Gastrocnemius medialis (tissue), 4 donors: Measurements from ENCODE around the gene PLB1. TPM values are rescaled to one million over a fixed set of nuclear protein-coding genes. Genes with fewer than 3 reads are reported as not detected.

Source experiments
- ATAC-seq, 2 donors: fragments of 150-250 bp; one replicate each; pipeline ENCODE4 v1.9.1; 2016
- DNase-seq, 2 donors: peaks; one replicate each; pipeline ENCODE4 v3.0.0-alpha.2; 2019
- H3K27ac ChIP-seq, 4 donors: fragments of 200-600 bp; sonication (generic); 1 replicate in 1 of 4; 2 replicates in 3 of 4; pipeline ENCODE4 v1.5.1; 2016 to 2018; ENCODE audit warnings: mild to moderate bottlenecking in 2 of 4, moderate library complexity in 1 of 4
- H3K27me3 ChIP-seq, 3 donors: fragments of 200-600 bp; sonication (generic) in 2 of 3; 1 replicate in 1 of 3; 2 replicates in 2 of 3; pipeline versions ENCODE4 v1.5.1 to v1.6.0; 2016 to 2019; ENCODE audit warnings: mild to moderate bottlenecking in 1 of 3, moderate library complexity in 1 of 3
- H3K36me3 ChIP-seq, 2 donors: fragments of 200-600 bp; sonication (generic) in 1 of 2; one replicate each; pipeline ENCODE4 v1.5.1; 2017 to 2018
- H3K4me1 ChIP-seq, 2 donors: fragments of 200-600 bp; sonication (generic) in 1 of 2; one replicate each; pipeline ENCODE4 v1.5.1; 2016 to 2017; ENCODE audit warnings: mild to moderate bottlenecking in 2 of 2
- H3K4me3 ChIP-seq, 4 donors: fragments of 200-600 bp; sonication (generic) in 3 of 4; 1 replicate in 1 of 4; 2 replicates in 3 of 4; pipeline ENCODE4 v1.5.1; 2016 to 2019; ENCODE audit warnings: mild to moderate bottlenecking in 2 of 4
- H3K9me3 ChIP-seq, 3 donors: fragments of 200-600 bp; sonication (generic) in 2 of 3; 1 replicate in 1 of 3; 2 replicates in 2 of 3; pipeline ENCODE4 v1.5.1; 2016 to 2019
- CTCF ChIP-seq, 5 experiments: fragments of 450-650 bp in 3 of 5; fragments of 200-600 bp in 2 of 5; sonication (generic) in 2 of 5; IDR thresholded peaks in 4 of 5; conservative IDR thresholded peaks in 1 of 5; 1 replicate in 4 of 5; 2 replicates in 1 of 5; pipeline ENCODE4 v1.5.1; 2016 to 2019; ENCODE audit warnings: antibody characterized with exemption in 5 of 5, mild to moderate bottlenecking in 3 of 5, moderate library complexity in 3 of 5
- POLR2A ChIP-seq, 2 donors: fragments of 450-650 bp; IDR thresholded peaks; one replicate each; pipeline ENCODE4 v1.6.1; 2017; ENCODE audit warnings: antibody characterized with exemption in 2 of 2, mild to moderate bottlenecking in 2 of 2, moderate library complexity in 2 of 2
- in situ Hi-C, 4 donors: fragments of 200-750 bp; cut with MboI; loops; one replicate each; pipeline versions ENCODE4 v1.15.0 to v1.8.0; 2017; ENCODE audit warnings: low sequenced_read_pairs in 4 of 4
- intact Hi-C: fragments of 100-400 bp; cut with DNase I; formaldehyde crosslinking; loops from one replicate; pipeline ENCODE4 v1.15.1; 2023; ENCODE audit warnings: low total_unique reads
- total RNA-seq, 4 donors: library from RNA; depleted of rRNA; stranded (reverse); fragments of >200 nt; gene quantifications; one replicate each; pipeline versions ENCODE4 v1.1.0 to v1.2.3, GENCODE V29; 2016

The PLB1 gene
- total RNA-seq, 4 donors from 2014 or later: 1.2 to 4.3 (median 2.8) TPM

- intact Hi-C loops: no loop called here
- H3K27ac ChIP-seq: no peak overlapping the region
- no peaks in the 10 kb centered on the region for H3K9me3 ChIP-seq
- no peak for TF ChIP-seq CTCF (IDR thresholded peaks at IDR 0.05 in 4 of 5, conservative IDR thresholded peaks at IDR 0.05 in 1 of 5)
- no peak for TF ChIP-seq POLR2A (IDR thresholded peaks at IDR 0.05)
- H3K4me3 ChIP-seq: no peak overlapping the region
- H3K4me1 ChIP-seq: peaks cover 17 to 19% of the 10 kb centered on the region in 2 donors
- DNase-seq (no peak), ATAC-seq (no peak)
- H3K36me3 ChIP-seq: no peaks in the 10 kb centered on the region
- no peaks in the 10 kb centered on the region for H3K27me3 ChIP-seq
- in situ Hi-C loops: no loop called here
Measured at GRCh38 chr2:28523902-28524301, 28.0 kb downstream of the PLB1 start.

- no peaks in the 10 kb centered on the region for H3K27me3 ChIP-seq
- in situ Hi-C loops: no loop called here
- intact Hi-C loops: no loop called here
- no peaks in the 10 kb centered on the region for H3K36me3 ChIP-seq
- H3K4me1 ChIP-seq: peaks cover 17 to 19% of the 10 kb centered on the region in 2 donors
- H3K27ac ChIP-seq: no peak overlapping the region
- no peak for DNase-seq
- no peak for ATAC-seq
- no peaks in the 10 kb centered on the region for H3K9me3 ChIP-seq
- no peak overlapping the region for H3K4me3 ChIP-seq
- no peak for TF ChIP-seq POLR2A (IDR thresholded peaks at IDR 0.05)
- no peak for TF ChIP-seq CTCF (IDR thresholded peaks at IDR 0.05 in 4 of 5, conservative IDR thresholded peaks at IDR 0.05 in 1 of 5)
Measured at GRCh38 chr2:28525481-28525880, 29.6 kb downstream of the PLB1 start.

- peak overlapping the region in 2 of 4 donors; percentile 90 to 95 for H3K27ac ChIP-seq
- TF ChIP-seq POLR2A (IDR thresholded peaks at IDR 0.05): no peak
- TF ChIP-seq CTCF (IDR thresholded peaks at IDR 0.05 in 4 of 5, conservative IDR thresholded peaks at IDR 0.05 in 1 of 5): no peak
- DNase-seq: no peak
- H3K9me3 ChIP-seq: no peaks in the 10 kb centered on the region
- peaks cover 17 to 19% of the 10 kb centered on the region in 2 donors for H3K4me1 ChIP-seq
- no peak overlapping the region for H3K4me3 ChIP-seq
- H3K27me3 ChIP-seq: no peaks in the 10 kb centered on the region
- intact Hi-C loops (no loop called here), in situ Hi-C loops (no loop called here)
- H3K36me3 ChIP-seq: no peaks in the 10 kb centered on the region
- ATAC-seq: no peak
Measured at GRCh38 chr2:28526527-28527132, 30.8 kb downstream of the PLB1 start.

DNA sequence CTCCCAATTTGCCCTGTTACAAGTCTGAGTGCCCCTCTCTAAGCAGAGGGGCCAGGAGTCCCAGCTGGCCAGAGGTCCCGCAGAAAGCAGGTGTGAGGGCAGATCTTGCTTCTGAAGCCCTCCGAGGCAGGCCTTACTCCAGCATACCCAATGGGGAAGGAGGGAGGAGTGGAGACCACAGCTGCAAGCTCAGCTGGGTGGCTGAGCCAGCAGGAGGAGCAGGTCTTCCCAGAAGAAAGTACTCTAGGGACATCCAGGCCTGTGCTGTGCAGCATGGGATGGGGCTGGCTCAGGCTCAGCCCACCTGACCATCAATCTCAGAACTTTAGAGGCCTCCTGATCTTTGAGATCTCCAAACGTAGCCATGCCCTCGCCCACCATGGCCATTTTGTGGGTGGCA, 31.3 kb downstream of the PLB1 start:
- Histone ChIP-seq H3K27me3 (no peaks in the 10 kb centered on the region), H3K36me3 (no peaks in the 10 kb centered on the region), H3K4me1 (peaks cover 17 to 19% of the 10 kb centered on the region in 2 donors), H3K4me3 (no peak overlapping the region), H3K27ac (peak overlapping the region; percentile 86 to 95 (median 92)), H3K9me3 (no peaks in the 10 kb centered on the region)
- ATAC-seq (peak; percentile 11 to 21), DNase-seq (no peak)
- no peak for TF ChIP-seq CTCF (IDR thresholded peaks at IDR 0.05 in 4 of 5, conservative IDR thresholded peaks at IDR 0.05 in 1 of 5)
- TF ChIP-seq POLR2A (IDR thresholded peaks at IDR 0.05): no peak
- in situ Hi-C loops (no loop called here), intact Hi-C loops (no loop called here)

- Histone ChIP-seq H3K4me3 (peak overlapping the region in 1 of 4 donors; percentile 23), H3K4me1 (peaks cover 17 to 19% of the 10 kb centered on the region in 2 donors), H3K9me3 (no peaks in the 10 kb centered on the region), H3K36me3 (no peaks in the 10 kb centered on the region), H3K27ac (peak overlapping the region; percentile 86 to 95 (median 92)), H3K27me3 (no peaks in the 10 kb centered on the region)
- peak; percentile 93 to 95 for DNase-seq
- in situ Hi-C loops: no loop called here
- intact Hi-C loops: no loop called here
- TF ChIP-seq CTCF (IDR thresholded peaks at IDR 0.05 in 4 of 5, conservative IDR thresholded peaks at IDR 0.05 in 1 of 5) (no peak), POLR2A (IDR thresholded peaks at IDR 0.05) (peak; percentile 46 to 67)
- ATAC-seq: peak; percentile 98 to 99
Measured at GRCh38 chr2:28528206-28528605, 32.3 kb downstream of the PLB1 start.
